Testis (tissue), 3 donors: ENCODE measurements around the gene PTPRG. TPM values are rescaled to one million over a fixed set of nuclear protein-coding genes. Genes with fewer than 3 reads are reported as not detected.

Source experiments
- DNase-seq: peaks from one replicate; pipeline ENCODE4 v3.0.0-alpha.2; 2019
- H3K27ac ChIP-seq, 2 donors: fragments of 200-600 bp; sonication (generic); one replicate each; pipeline ENCODE4 v1.5.1; 2019
- H3K27me3 ChIP-seq: fragments of 200-600 bp; sonication (generic); one replicate; pipeline ENCODE4 v1.5.1; 2019
- H3K36me3 ChIP-seq: fragments of 200-600 bp; sonication (generic); one replicate; pipeline ENCODE4 v1.5.1; 2017; ENCODE audit warnings: low read depth; ENCODE audit errors: missing control alignments
- H3K4me1 ChIP-seq: fragments of 200-600 bp; sonication (generic); one replicate; pipeline ENCODE4 v1.5.1; 2019
- H3K4me3 ChIP-seq, 2 donors: fragments of 200-600 bp; sonication (generic); one replicate each; pipeline ENCODE4 v1.5.1; 2017 to 2019
- H3K9me3 ChIP-seq: fragments of 200-600 bp; sonication (generic); one replicate; pipeline ENCODE4 v1.5.1; 2017
- POLR2A ChIP-seq: fragments of 450-650 bp; IDR thresholded peaks from one replicate; pipeline ENCODE4 v1.6.1; 2017; ENCODE audit warnings: antibody characterized with exemption, mild to moderate bottlenecking, moderate library complexity
- WGBS, 2 donors: methylation state at CpG; one replicate each; pipeline ENCODE4 v1.1.5; 2018; 5-methylcytosine and 5-hydroxymethylcytosine counted together
- intact Hi-C: fragments of 100-400 bp; cut with DNase I; formaldehyde crosslinking; loops from one replicate; pipeline ENCODE4 v1.15.1; 2023; ENCODE audit warnings: low total_unique reads
- polyA plus RNA-seq: library from polyadenylated mRNA; stranded (reverse); fragments of 350-450 nt; fragmentation: Illumina TruSeq; extraction: RNeasy Lipid Tissue Mini Kit (QIAGEN cat#74804); gene quantifications from one replicate; pipeline ENCODE4 v1.2.3, GENCODE V29; 2014; ENCODE audit warnings: low read depth, low replicate concordance; ENCODE audit not compliant: insufficient read depth
- total RNA-seq, 2 donors: library from RNA; depleted of rRNA; stranded (reverse); fragments of >200 nt; gene quantifications; one replicate each; pipeline ENCODE4 v1.2.3, GENCODE V29; 2016
- TF ChIP-seq, protein P1 (sequence below), 3 experiments: fragments of 450-650 bp in 2 of 3; fragments of 200-600 bp in 1 of 3; sonication (generic) in 1 of 3; IDR thresholded peaks; one replicate each; pipeline ENCODE4 v1.5.1; 2016 to 2019; ENCODE audit warnings: antibody characterized with exemption in 3 of 3, mild to moderate bottlenecking in 2 of 3, moderate library complexity in 1 of 3

The PTPRG gene
- total and polyA plus RNA-seq, 3 donors from 2014 or later: 26.3 to 107 (median 75.4) TPM

DNA sequence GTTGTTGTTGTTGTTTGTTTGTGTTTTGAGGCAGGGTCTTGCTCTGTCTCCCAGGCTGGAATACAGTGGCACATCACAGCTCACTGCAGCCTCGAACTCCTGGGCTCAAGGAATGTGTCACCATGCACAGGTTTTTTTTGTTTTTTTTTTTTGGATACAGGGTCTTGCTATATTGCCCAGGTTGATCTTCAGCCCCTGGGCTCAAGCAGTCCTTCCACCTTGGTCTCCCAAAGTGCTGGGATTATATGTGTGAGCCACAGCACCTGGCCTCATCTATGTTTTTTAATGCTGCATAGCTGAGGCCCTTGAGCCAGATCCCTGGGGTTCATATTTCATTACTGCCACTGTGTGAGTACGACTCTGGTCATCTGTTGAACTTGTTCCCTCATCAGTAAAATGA, 459.3 kb downstream of the PTPRG start:
- no peaks in the 10 kb centered on the region for H3K4me1 ChIP-seq
- H3K27me3 ChIP-seq: no peaks in the 10 kb centered on the region
- TF ChIP-seq, protein P1, sequence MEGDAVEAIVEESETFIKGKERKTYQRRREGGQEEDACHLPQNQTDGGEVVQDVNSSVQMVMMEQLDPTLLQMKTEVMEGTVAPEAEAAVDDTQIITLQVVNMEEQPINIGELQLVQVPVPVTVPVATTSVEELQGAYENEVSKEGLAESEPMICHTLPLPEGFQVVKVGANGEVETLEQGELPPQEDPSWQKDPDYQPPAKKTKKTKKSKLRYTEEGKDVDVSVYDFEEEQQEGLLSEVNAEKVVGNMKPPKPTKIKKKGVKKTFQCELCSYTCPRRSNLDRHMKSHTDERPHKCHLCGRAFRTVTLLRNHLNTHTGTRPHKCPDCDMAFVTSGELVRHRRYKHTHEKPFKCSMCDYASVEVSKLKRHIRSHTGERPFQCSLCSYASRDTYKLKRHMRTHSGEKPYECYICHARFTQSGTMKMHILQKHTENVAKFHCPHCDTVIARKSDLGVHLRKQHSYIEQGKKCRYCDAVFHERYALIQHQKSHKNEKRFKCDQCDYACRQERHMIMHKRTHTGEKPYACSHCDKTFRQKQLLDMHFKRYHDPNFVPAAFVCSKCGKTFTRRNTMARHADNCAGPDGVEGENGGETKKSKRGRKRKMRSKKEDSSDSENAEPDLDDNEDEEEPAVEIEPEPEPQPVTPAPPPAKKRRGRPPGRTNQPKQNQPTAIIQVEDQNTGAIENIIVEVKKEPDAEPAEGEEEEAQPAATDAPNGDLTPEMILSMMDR (IDR thresholded peaks at IDR 0.05): no peak
- TF ChIP-seq POLR2A: no peak
- no peak overlapping the region for H3K27ac ChIP-seq
- H3K36me3 ChIP-seq: no peaks in the 10 kb centered on the region
- DNase-seq: no peak
- H3K4me3 ChIP-seq: no peak overlapping the region
- WGBS, 2 donors: 91 to 92% methylated on average over 2 of the region's 2 CpGs
- H3K9me3 ChIP-seq: no peaks in the 10 kb centered on the region
- intact Hi-C loops: no loop called here

DNA sequence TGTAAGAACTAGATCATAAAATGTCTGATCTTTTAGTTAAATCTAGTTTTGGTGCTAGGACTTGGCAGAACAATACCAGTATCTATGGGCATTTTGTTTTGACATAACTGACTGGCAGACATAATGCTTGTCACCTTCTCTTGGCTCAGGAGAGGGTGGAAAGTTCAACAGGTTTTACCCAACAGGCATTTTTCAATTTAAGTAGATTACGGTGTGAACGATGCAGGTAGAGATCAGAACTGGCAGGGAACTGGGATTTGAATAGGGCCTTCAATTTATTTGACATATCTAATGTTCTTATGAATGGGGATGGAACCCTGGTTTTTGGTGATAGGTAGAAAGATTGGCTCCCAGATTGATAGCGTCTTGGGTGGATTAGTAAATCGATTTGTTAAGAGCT, 460.9 kb downstream of the PTPRG start:
- Histone ChIP-seq H3K27me3 (no peaks in the 10 kb centered on the region), H3K36me3 (no peaks in the 10 kb centered on the region), H3K4me1 (no peaks in the 10 kb centered on the region), H3K4me3 (no peak overlapping the region), H3K9me3 (no peaks in the 10 kb centered on the region), H3K27ac (no peak overlapping the region)
- 92 to 96% methylated on average over 4 of the region's 4 CpGs for WGBS, 2 donors
- TF ChIP-seq POLR2A: no peak
- TF ChIP-seq, protein P1 (IDR thresholded peaks at IDR 0.05): no peak
- intact Hi-C loops: no loop called here
- DNase-seq: no peak

DNA sequence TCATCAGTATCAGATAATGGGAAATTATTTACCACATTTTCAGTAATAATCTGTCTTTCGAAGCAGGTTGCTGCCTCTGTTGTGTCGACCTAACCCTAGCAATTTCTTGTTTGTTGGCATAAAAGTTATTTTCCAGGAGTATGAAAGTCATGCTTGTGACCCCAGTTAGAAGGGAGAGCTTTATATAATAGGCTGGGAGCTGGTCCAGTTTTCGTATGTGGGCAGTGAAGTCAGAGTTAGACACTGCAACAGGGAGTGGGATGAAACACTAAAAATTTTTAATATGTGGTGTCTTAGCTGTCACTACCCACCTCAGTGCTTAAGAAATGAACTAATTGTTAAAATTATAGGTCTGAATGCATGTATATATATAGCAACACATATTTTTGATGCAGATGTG, 463.5 kb downstream of the PTPRG start:
- TF ChIP-seq, protein P1 (IDR thresholded peaks at IDR 0.05): no peak
- no peak for TF ChIP-seq POLR2A
- Histone ChIP-seq H3K9me3 (no peaks in the 10 kb centered on the region), H3K27me3 (no peaks in the 10 kb centered on the region), H3K36me3 (no peaks in the 10 kb centered on the region), H3K4me1 (no peaks in the 10 kb centered on the region), H3K27ac (no peak overlapping the region), H3K4me3 (no peak overlapping the region)
- no peak for DNase-seq
- WGBS, 2 donors: 63 to 65% methylated on average over 3 of the region's 3 CpGs
- intact Hi-C loops: no loop called here

DNA sequence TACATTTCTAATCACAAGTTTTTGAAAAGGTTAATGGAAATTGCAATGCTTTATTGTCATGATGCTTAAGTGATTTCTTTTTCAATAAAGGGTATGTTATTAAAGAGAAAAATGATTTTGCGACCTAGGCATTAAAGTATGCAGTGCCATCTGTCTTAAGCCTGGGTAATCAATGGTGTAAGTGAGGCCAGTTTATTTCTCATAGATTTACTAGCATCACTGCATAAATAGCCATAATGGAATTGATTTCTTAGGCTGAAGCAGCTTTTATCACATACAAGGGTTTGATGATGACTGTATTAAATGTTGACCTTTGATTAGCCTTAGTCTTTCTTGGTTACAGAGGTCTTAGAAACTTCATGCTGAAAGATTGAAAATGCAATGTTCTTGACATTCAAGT, 464.5 kb downstream of the PTPRG start:
- no peak overlapping the region for H3K27ac ChIP-seq
- no peaks in the 10 kb centered on the region for H3K4me1 ChIP-seq
- H3K27me3 ChIP-seq: no peaks in the 10 kb centered on the region
- intact Hi-C loops: no loop called here
- WGBS, 2 donors: 88 to 96% methylated on average over 1 of the region's 1 CpG
- DNase-seq: no peak
- H3K36me3 ChIP-seq: no peaks in the 10 kb centered on the region
- no peaks in the 10 kb centered on the region for H3K9me3 ChIP-seq
- H3K4me3 ChIP-seq: no peak overlapping the region
- TF ChIP-seq, protein P1 (IDR thresholded peaks at IDR 0.05): no peak
- TF ChIP-seq POLR2A: no peak

DNA sequence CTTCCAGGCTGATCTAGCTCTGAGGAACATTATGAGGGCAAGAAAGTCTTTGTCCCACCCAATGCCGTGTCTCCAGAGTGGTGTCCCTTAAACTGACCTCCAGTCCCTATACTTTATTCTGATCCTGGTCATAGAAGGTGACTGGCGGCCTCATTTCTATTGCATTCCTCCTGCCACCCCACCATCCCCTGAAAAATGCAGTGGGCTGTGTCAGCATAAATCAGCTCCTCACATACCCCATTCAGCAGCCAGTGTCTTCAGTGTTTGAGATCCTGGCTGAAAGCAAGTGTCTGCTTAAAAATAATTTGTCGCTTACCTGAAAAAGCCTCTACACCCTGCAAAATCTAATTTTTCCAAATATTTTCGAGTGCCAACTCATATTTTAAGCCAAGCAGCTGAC, 465.9 kb downstream of the PTPRG start:
- 88 to 94% methylated on average over 4 of the region's 4 CpGs for WGBS, 2 donors
- H3K9me3 ChIP-seq: no peaks in the 10 kb centered on the region
- DNase-seq: no peak
- H3K4me3 ChIP-seq: no peak overlapping the region
- no peaks in the 10 kb centered on the region for H3K4me1 ChIP-seq
- no peak overlapping the region for H3K27ac ChIP-seq
- no peaks in the 10 kb centered on the region for H3K36me3 ChIP-seq
- H3K27me3 ChIP-seq: no peaks in the 10 kb centered on the region
- intact Hi-C loops: no loop called here
- TF ChIP-seq, protein P1 (IDR thresholded peaks at IDR 0.05): no peak
- no peak for TF ChIP-seq POLR2A
